NCI-H82 (cell line): ENCODE measurements around the gene STX1B.
"Not testable (repeated sequence)": the region's sequence is repeated elsewhere in the genome, so short reads cannot be mapped to it uniquely, and the experiment has no call there.

Experiments used
- DNase-seq: peaks from one replicate; lab custom pipeline; 2025; lab: John Stamatoyannopoulos, UW

Gene STX1B

DNA sequence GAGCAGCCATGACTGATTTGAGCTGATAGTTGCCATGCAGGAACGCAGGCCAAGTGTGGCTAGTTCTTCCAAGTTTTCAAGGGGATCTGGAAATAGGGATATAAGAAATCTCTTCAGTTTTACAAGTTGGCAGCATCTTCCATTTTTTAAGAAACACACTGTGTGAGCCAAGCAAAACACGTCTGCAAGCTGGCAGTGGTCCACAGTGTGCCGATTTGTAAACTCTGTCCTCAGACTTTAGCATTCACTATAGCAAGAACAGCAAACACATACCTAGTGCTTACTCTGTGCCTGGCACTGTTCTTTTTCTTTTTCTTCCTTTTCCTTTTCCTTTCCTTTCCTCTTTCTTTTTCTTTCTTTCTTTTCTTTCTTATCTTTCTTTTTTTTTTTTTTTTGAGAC lies 58.7 kb downstream of the STX1B start:
- DNase-seq, result no peak

DNA sequence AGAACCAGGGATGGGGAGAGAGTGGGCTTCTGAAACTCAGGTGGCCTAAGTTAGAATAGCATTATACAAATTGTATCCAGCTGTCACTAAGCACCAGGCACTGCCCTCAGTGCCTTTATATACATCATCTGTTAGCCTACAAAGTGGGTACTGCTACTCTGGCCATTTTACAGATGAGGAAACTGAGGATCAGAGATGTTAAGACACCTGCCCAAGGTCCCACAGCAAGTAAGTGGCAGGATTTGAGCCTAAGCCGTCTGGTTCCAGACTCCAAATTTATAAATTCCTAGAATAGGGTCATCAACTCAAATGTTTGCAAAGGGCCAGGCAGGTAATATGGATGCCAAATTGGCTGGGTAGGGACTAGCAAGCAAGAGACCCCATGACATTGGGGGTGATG lies 59.2 kb downstream of the STX1B start:
- no peak for DNase-seq

DNA sequence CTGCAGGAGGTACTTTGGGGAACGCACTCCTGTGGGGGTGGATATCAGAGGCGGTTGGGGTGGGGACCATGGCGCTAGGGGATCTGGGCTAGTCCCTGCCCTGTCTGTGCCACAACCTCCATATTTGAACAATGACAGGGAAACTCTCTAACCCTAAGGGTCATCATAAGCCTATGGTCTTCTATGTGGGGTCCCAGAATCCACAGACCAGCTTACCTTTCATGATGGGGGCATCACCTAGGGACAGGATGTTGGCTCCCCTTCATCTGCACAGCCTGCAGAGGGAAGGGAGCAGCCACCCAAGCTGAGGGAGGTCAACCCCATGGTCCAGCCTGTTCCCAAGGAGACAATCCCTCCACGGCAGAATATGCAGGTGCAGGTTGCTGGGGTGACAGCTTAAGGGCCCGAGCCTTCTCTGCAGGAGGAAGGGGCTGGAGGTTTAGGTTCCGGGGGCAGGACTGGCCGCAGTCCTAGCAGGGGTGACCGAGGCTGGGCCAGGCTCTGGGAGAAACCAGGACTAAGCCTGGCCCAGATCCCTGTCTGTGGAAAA lies 59.8 kb downstream of the STX1B start:
- DNase-seq, result no peak

DNA sequence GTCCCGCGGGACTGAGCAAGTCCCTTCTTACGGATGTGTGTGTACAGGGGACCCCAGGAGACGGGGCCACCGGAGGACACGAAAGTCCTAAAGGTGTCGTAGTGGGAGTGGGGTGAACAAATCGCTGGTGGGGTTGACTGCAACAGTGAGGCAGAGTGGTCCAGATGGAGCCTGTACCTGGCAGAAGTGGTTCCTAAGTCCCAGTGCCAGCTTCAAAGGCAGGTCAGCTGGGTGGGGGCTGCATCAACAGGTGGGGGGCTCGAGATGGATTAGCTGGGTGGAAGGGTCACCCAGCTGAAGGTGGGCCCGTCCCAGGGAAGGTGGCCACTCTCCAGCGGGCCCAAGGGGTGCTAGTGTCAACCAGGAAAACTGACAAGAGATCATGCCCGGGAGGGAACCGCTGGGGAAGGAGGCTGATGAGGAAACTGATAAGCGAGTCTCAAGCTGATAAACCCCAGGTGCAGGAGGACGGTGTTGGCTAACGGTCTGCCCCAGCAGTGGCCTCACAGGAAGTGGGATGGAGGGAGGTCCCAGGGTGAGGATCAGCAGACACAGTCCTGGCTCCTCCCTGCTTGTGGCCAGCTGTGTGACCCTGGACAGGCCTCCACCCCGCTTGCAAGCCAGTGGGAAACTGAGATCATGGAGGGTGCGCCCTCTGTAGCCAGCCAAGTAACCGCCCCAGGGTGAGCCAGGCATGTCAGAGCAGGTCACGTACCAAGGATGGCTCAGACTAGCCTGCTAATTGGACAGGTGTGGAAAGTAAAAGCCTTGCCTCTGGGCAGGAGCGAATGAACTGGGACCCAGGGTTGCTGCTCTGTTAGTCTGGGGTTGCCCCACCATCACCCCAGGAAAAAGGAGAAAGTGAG lies 60.6 kb downstream of the STX1B start:
- peak; percentile 38 for DNase-seq

- peak; percentile 28 for DNase-seq
These were observed 61.5 kb downstream of the STX1B start, which contains the start of gene ORAI3 for GRCh38 chr16:30948667-30949649. Gene ORAI3, plus strand, starts transcription at chr16:30949068. Its CDS starts 222 bp downstream, at chr16:30949290.

DNA sequence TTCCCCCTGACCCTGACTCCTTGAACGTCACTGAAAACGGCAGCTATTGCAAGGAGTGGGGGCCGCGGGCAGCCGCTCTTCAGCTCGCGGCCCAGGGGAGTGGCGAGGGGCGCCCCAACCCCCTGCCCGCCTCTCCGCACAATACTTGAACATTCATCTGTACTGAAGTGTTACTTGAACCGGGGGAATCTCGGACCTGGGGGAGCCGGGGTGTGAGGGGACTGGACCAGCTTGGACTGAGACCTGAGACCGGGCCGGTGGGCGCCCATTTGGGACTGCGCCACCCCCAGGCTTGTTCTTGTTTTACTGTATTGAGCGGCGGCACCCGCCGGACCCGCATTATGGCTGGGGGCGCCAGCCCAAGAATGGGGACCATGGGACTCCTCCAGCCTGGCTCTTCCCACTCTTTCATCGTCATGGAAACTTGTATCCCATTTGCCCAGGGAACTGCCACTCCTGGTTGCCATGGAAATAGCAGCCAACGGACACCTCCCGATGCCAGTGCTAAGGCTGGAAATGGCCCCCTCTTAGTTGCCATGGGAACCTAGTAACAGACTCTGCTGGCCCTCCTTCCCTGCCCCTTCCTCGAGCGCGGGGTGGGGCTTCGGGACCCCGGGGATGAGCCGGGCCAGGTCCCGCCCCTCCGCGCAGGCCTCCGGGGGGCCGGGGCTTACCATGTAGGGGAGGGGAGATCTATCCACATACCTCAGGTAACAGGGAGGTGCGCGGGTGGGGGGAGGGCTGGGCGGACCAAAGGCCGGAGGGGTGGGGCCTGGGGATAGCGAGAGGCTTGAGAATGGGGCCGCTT lies 62.4 kb downstream of the STX1B start:
- peak; percentile 75 for DNase-seq

DNA sequence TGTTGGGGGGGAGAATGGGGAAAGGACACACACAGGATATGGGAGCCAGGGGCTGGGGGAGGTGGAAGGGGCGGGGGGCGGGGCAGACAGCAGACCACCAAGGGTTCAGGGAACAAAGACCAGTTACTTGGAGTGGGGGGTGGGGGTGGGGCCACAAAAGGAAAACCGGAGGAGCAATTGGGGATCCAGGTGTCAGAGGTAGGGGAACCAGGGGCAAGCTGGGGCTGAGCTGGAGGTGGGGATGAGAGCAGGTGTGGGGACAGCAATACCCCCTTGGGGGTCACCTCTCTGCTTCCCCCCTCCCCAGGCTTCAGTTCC lies 62.9 kb downstream of the STX1B start:
- no peak for DNase-seq

GRCh38 chr16:30946671-30947540 lies 63.5 kb downstream of the STX1B start:
- DNase-seq, result no peak

DNA sequence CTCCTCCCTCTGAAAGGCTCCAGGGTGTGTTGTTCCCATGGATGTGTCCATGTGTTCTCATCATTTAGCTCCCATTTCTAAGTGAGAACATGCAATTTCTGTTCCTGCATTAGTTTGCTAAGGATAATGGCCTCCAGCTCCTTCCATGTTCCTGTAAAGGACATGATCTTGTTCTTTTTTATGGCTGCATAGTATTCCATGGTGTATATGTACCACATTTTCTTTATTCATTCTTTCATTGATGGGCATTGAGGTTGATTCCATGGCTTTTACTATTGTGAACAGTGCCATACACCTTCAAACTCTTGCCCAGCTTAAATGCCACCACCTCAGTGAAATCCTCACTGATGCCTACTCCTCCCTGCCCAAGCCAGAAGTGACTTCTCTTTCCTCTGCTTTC lies 66.1 kb downstream of the STX1B start:
- DNase-seq, result no peak

GRCh38 chr16:30942426-30942806 lies 68.0 kb downstream of the STX1B start:
- DNase-seq, result no peak

DNA sequence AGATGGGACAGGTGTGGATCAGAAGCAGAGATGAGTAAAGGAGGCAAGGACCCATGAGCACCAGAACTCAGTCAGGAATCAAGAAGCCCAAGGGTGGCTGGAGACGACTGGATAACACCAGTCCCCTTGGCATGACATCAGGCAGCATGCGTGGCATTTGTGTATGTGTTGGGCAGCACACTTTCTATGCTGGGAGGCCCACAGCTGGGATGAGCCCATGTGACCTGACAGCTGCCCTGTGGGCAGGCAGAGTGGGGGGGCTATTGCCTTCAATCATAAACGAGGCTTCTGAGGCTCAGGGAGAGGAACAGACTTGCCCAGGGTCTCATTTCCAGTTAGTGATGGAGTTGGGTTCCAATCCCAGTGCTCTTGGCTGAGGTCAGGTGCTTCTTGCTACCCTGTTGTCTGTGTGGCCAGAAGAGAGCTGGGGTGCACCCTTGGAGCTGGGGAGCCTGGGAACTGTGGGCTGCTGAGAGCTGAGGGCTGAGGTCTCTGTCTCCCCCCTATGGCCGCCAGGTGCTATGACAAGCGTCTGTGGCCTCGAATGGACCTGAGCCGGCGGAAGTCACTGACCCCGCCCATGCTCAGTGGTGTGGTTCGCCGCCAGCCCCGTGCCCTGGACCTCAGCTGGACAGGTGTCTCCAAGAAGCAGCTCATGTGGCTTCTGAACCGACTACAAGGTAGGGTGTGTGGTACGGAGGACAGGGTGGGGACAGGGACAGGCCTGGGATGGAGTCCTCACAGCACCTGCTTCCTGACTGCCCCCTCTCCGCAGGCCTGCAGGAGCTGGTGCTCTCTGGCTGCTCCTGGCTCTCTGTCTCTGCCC lies 68.6 kb downstream of the STX1B start:
- peak; percentile 77 for DNase-seq

DNA sequence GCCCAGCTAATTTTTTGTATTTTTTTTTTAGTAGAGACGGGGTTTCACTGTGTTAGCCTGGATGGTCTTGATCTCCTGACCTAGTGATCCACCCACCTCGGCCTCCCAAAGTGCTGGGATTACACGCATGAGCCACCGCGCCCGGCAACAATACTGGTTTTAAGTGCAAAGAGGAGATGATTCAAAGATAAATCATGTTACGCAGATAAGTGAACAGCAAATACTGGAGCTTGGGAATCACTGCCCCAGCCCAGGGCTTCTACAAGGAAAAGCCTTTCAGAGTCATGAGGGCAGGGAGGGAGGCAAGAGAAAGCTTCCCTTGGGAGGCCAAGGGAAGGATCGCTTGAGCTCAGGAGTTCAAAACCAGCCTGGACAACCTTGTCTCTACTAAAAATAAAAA lies 70.9 kb downstream of the STX1B start:
- DNase-seq, result not testable (repeated sequence)
